Ovary (tissue), 9 donors: ENCODE measurements around the gene SREBF1. TPM values are rescaled to one million over a fixed set of nuclear protein-coding genes. Genes with fewer than 3 reads are reported as not detected.

Experiments used
- DNase-seq, 5 donors: peaks; one replicate each; pipeline ENCODE4 v3.0.0-alpha.2; 2019 to 2020
- H3K27ac ChIP-seq, 2 donors: fragments of 200-600 bp; one replicate each; pipeline versions ENCODE4 v1.5.1 to v1.8.0; 2019 to 2022
- H3K27me3 ChIP-seq: fragments of 200-600 bp; one replicate; pipeline ENCODE4 v1.8.0; 2022
- H3K36me3 ChIP-seq: fragments of 200-600 bp; sonication (generic); one replicate; pipeline ENCODE4 v1.5.1; 2019
- H3K4me1 ChIP-seq: one replicate; pipeline ENCODE4 v1.8.1; 2013; ENCODE audit warnings: mild to moderate bottlenecking, moderate library complexity; ENCODE audit not compliant: insufficient read depth
- H3K4me3 ChIP-seq: fragments of 200-600 bp; sonication (generic); one replicate; pipeline ENCODE4 v1.5.1; 2017
- H3K9me3 ChIP-seq, 2 donors: fragments of 200-600 bp in 1 of 2; sonication (generic) in 1 of 2; one replicate each; pipeline versions ENCODE4 v1.5.1 to v1.8.1; 2013 to 2019; ENCODE audit warnings: mild to moderate bottlenecking in 1 of 2, moderate library complexity in 1 of 2
- CTCF ChIP-seq, 3 donors: fragments of 450-650 bp in 2 of 3; fragments of 200-600 bp in 1 of 3; IDR thresholded peaks; one replicate each; pipeline versions ENCODE4 v1.5.1 to v1.8.0; 2016 to 2022; ENCODE audit warnings: antibody characterized with exemption in 3 of 3, mild to moderate bottlenecking in 1 of 3
- EP300 ChIP-seq: sonication (generic); formaldehyde crosslinking; IDR thresholded peaks from one replicate; pipeline ENCODE4 v1.6.1; 2017; ENCODE audit warnings: antibody characterized with exemption
- POLR2A ChIP-seq: fragments of 450-650 bp; IDR thresholded peaks from one replicate; pipeline ENCODE4 v1.6.1; 2017; ENCODE audit warnings: antibody characterized with exemption, mild to moderate bottlenecking, moderate library complexity
- WGBS, 3 donors: extraction: QIAGEN DNeasy Blood & Tissue Kit in 1 of 3; methylation state at CpG; one replicate each; pipeline versions ENCODE4 v1.1.5 to v1.1.7; 2013 to 2017; 5-methylcytosine and 5-hydroxymethylcytosine counted together
- intact Hi-C, 4 donors: fragments of 100-400 bp; cut with DNase I; formaldehyde crosslinking; loops; one replicate each; pipeline versions ENCODE4 v1.11.0 to v1.15.1; 2022 to 2023
- polyA plus RNA-seq, 2 donors: library from polyadenylated mRNA; stranded (reverse); fragments of 200-250 nt in 1 of 2; fragments of 350-450 nt in 1 of 2; fragmentation: Illumina TruSeq in 1 of 2; extraction: RNeasy Lipid Tissue Mini Kit (QIAGEN cat#74804) in 1 of 2; gene quantifications; one replicate each; pipeline ENCODE4 v1.2.3, GENCODE V29; 2013 to 2014
- total RNA-seq, 7 donors: library from RNA; depleted of rRNA in 2 of 7; stranded (reverse); fragments of >200 nt in 2 of 7; fragmentation: NEBNext Ultra II Directional in 3 of 7; extraction: Animal tissue kit (Norgen Biotek cat#: 25700) in 3 of 7; gene quantifications; one replicate each; pipeline versions ENCODE4 v1.1.0 to v1.2.4, GENCODE V29; 2016 to 2023
- donor health status: DM: no; HTN: no; CAD: no; lungs with moderate emphysema.
- donor health status: DM: no; HTN: no; CAD: no.
- donor health status: Bipolar disorder and iron deficiency.
- donor health status: DM: yes; HTN: yes; CAD: no.
- donor health status: DM: no; HTN: no; CAD: no.
- donor health status: DM: yes; HTN: yes; CAD: no.

Gene SREBF1
- total and polyA plus RNA-seq, 9 donors: 24.3 to 190 (median 88.2) TPM

GRCh38 chr17:17789828-17790636, 46.8 kb downstream of the SREBF1 start:
- Histone ChIP-seq H3K36me3 (no peaks in the 10 kb centered on the region), H3K27me3 (no peaks in the 10 kb centered on the region), H3K4me3 (no peak overlapping the region), H3K27ac (no peak overlapping the region), H3K4me1 (peaks cover 10% of the 10 kb centered on the region), H3K9me3 (no peaks in the 10 kb centered on the region)
- WGBS, 3 donors: 44 to 60% (median 51%) methylated on average over 12 of the region's 12 CpGs
- no peak for DNase-seq
- TF ChIP-seq POLR2A (no peak), CTCF (IDR thresholded peaks at IDR 0.05) (no peak), EP300 (no peak)
- intact Hi-C loops: no loop called here

GRCh38 chr17:17789410-17789809, 47.4 kb downstream of the SREBF1 start:
- H3K27ac ChIP-seq: no peak overlapping the region
- H3K36me3 ChIP-seq: no peaks in the 10 kb centered on the region
- intact Hi-C loops: no loop called here
- no peak overlapping the region for H3K4me3 ChIP-seq
- no peak for DNase-seq
- no peaks in the 10 kb centered on the region for H3K9me3 ChIP-seq
- TF ChIP-seq CTCF (IDR thresholded peaks at IDR 0.05) (no peak), EP300 (no peak), POLR2A (no peak)
- 92 to 99% (median 97%) methylated on average over 6 of the region's 6 CpGs for WGBS, 3 donors
- H3K27me3 ChIP-seq: no peaks in the 10 kb centered on the region
- H3K4me1 ChIP-seq: peaks cover 14% of the 10 kb centered on the region

- whole genome bisulfite sequencing, 3 donors: 84 to 89% (median 85%) methylated on average over 8 of the region's 8 CpGs
- H3K36me3 ChIP-seq: no peaks in the 10 kb centered on the region
- H3K4me3 ChIP-seq: no peak overlapping the region
- intact Hi-C loops: no loop called here
- no peaks in the 10 kb centered on the region for H3K9me3 ChIP-seq
- DNase-seq: no peak
- peaks cover 18% of the 10 kb centered on the region for H3K4me1 ChIP-seq
- no peak overlapping the region for H3K27ac ChIP-seq
- TF ChIP-seq CTCF (IDR thresholded peaks at IDR 0.05) (no peak), POLR2A (no peak), EP300 (no peak)
- no peaks in the 10 kb centered on the region for H3K27me3 ChIP-seq
Measured at GRCh38 chr17:17788967-17789366, 47.8 kb downstream of the SREBF1 start.

- peak in 1 of 5 donors; percentile 32 for DNase-seq
- H3K4me3 ChIP-seq: no peak overlapping the region
- H3K4me1 ChIP-seq: peaks cover 14% of the 10 kb centered on the region
- TF ChIP-seq POLR2A (no peak), CTCF (IDR thresholded peaks at IDR 0.05) (no peak), EP300 (no peak)
- H3K27ac ChIP-seq: no peak overlapping the region
- H3K27me3 ChIP-seq: no peaks in the 10 kb centered on the region
- WGBS, 3 donors: 94 to 95% (median 94%) methylated on average over 7 of the region's 7 CpGs
- no peaks in the 10 kb centered on the region for H3K36me3 ChIP-seq
- intact Hi-C loops: no loop called here
- H3K9me3 ChIP-seq: no peaks in the 10 kb centered on the region
Measured at GRCh38 chr17:17787568-17787967, 49.2 kb downstream of the SREBF1 start.
